CD4-positive, alpha-beta T cell treated with Interferon gamma for 1 hour (primary cell): ENCODE results near the gene GABPB1.
A peak's percentile ranks its signal among the peaks of the same experiment; 100 is the strongest.
"Not testable (repeated sequence)": the region's sequence is repeated elsewhere in the genome, so short reads cannot be mapped to it uniquely, and the experiment has no call there.

Source experiments
- DNase-seq: peaks from one replicate; pipeline ENCODE4 v3.0.0-alpha.2; 2020

The GABPB1 gene

GRCh38 chr15:50354838-50355618 is at the start of gene GABPB1:
Gene GABPB1 (minus strand): TSS chr15:50355198. CDS start chr15:50309798, 45,400 bp downstream.
- peak; percentile 87 for DNase-seq

GRCh38 chr15:50391561-50391960 is 36.6 kb upstream of the GABPB1 start:
- not testable (repeated sequence) for DNase-seq

GRCh38 chr15:50390554-50391264 is 35.7 kb upstream of the GABPB1 start:
- DNase-seq: no peak

- DNase-seq: not testable (repeated sequence)
Measured at GRCh38 chr15:50382408-50382807, 27.4 kb upstream of the GABPB1 start.

GRCh38 chr15:50381438-50381837 is 26.4 kb upstream of the GABPB1 start:
- no peak for DNase-seq

- DNase-seq: no peak
Measured at GRCh38 chr15:50380089-50380488, 25.1 kb upstream of the GABPB1 start.

- not testable (repeated sequence) for DNase-seq
Measured at GRCh38 chr15:50379413-50379812, 24.4 kb upstream of the GABPB1 start.

GRCh38 chr15:50378776-50379175 is 23.8 kb upstream of the GABPB1 start:
- DNase-seq: no peak

- DNase-seq: no peak
Measured at GRCh38 chr15:50377867-50378751, 23.1 kb upstream of the GABPB1 start.

- not testable (repeated sequence) for DNase-seq
Measured at GRCh38 chr15:50369564-50369963, 14.6 kb upstream of the GABPB1 start.

- DNase-seq: no peak
Measured at GRCh38 chr15:50365971-50366370, 11.0 kb upstream of the GABPB1 start.

GRCh38 chr15:50365570-50365969 is 10.6 kb upstream of the GABPB1 start:
- DNase-seq: no peak

- no peak for DNase-seq
Measured at GRCh38 chr15:50363612-50364011, 8.6 kb upstream of the GABPB1 start.

- DNase-seq: no peak
Measured at GRCh38 chr15:50361756-50362155, 6.8 kb upstream of the GABPB1 start.

- peak; percentile 14 for DNase-seq
Measured at GRCh38 chr15:50358845-50359244, 3.8 kb upstream of the GABPB1 start.

- no peak for DNase-seq
Measured at GRCh38 chr15:50355980-50356379, 982 bp upstream of the GABPB1 start.

- no peak for DNase-seq
Measured at GRCh38 chr15:50355619-50355905, 564 bp upstream of the GABPB1 start.

GRCh38 chr15:50353975-50354837 is 792 bp downstream of the GABPB1 start:
- DNase-seq: peak; percentile 58

- peak; percentile 3 for DNase-seq
Measured at GRCh38 chr15:50353251-50353974, 1.6 kb downstream of the GABPB1 start.

GRCh38 chr15:50350621-50351020 is 4.4 kb downstream of the GABPB1 start:
- DNase-seq: no peak

GRCh38 chr15:50345298-50345697 is 9.7 kb downstream of the GABPB1 start:
- no peak for DNase-seq

GRCh38 chr15:50344006-50344464 is 11.0 kb downstream of the GABPB1 start:
- no peak for DNase-seq
